GM23338 (cell line): ENCODE results near the gene QRFPR. TPM values are rescaled to one million over a fixed set of nuclear protein-coding genes. Genes with fewer than 3 reads are reported as not detected.

ENCODE experiments used
- ATAC-seq: fragments of 200-7000 bp; cut with Tn5 transposase; 3 replicates; pipeline ENCODE4 v1.9.1; 2020
- DNase-seq: peaks from one replicate; pipeline ENCODE4 v3.0.0-alpha.2; 2015; ENCODE audit warnings: low spot score
- H2AFZ ChIP-seq: fragments of 200-600 bp; sonication (generic); 2 replicates; pipeline ENCODE4 v1.8.0; 2016; ENCODE audit warnings: antibody characterized with exemption, mild to moderate bottlenecking, moderate library complexity
- H3F3A ChIP-seq: fragments of 200-600 bp; sonication (generic); replicated peaks from 2 replicates; pipeline ENCODE4 v1.8.0; 2017; ENCODE audit warnings: antibody characterized with exemption, mixed run types, low read depth
- H3K27ac ChIP-seq: fragments of 200-600 bp; sonication (generic); 2 replicates; pipeline ENCODE4 v1.6.1; 2016; ENCODE audit warnings: low read depth
- H3K27me3 ChIP-seq: fragments of 200-600 bp; sonication (generic); 2 replicates; pipeline ENCODE4 v1.8.0; 2016; ENCODE audit warnings: mild to moderate bottlenecking, mixed run types, moderate library complexity; ENCODE audit not compliant: insufficient read depth
- H3K36me3 ChIP-seq: fragments of 200-600 bp; sonication (generic); 2 replicates; pipeline ENCODE4 v1.8.0; 2016; ENCODE audit warnings: mild to moderate bottlenecking; ENCODE audit not compliant: insufficient read depth
- H3K4me1 ChIP-seq: fragments of 200-600 bp; sonication (generic); 2 replicates; pipeline ENCODE4 v1.8.0; 2016; ENCODE audit warnings: mild to moderate bottlenecking, moderate library complexity; ENCODE audit not compliant: insufficient read depth
- H3K4me2 ChIP-seq: fragments of 200-600 bp; sonication (generic); 2 replicates; pipeline ENCODE4 v1.7.1; 2017; ENCODE audit warnings: mixed run types
- H3K4me3 ChIP-seq: fragments of 200-600 bp; sonication (generic); 2 replicates; pipeline ENCODE4 v1.6.1; 2016; ENCODE audit warnings: mixed run types
- H3K79me2 ChIP-seq: fragments of 200-600 bp; sonication (generic); replicated peaks from 2 replicates; pipeline ENCODE4 v1.8.0; 2017; ENCODE audit warnings: mild to moderate bottlenecking; ENCODE audit not compliant: insufficient read depth
- H3K9me2 ChIP-seq: fragments of 200-600 bp; sonication (generic); 2 replicates; pipeline ENCODE4 v1.8.0; 2017; ENCODE audit not compliant: insufficient read depth
- H4K20me1 ChIP-seq: fragments of 200-600 bp; sonication (generic); replicated peaks from 2 replicates; pipeline ENCODE4 v1.8.0; 2017; ENCODE audit warnings: mild to moderate bottlenecking; ENCODE audit not compliant: insufficient read depth
- H3K27ac Mint-ChIP-seq: 2 replicates; pipeline ENCODE4 v1.8.0; 2020; ENCODE audit warnings: inconsistent platforms, mild to moderate bottlenecking, moderate library complexity, mixed read lengths
- H3K27me3 Mint-ChIP-seq: 3 replicates; pipeline ENCODE4 v1.8.0; 2022; ENCODE audit warnings: low read depth, mild to moderate bottlenecking, moderate library complexity, mixed read lengths, inconsistent platforms; ENCODE audit not compliant: insufficient read depth, poor library complexity
- H3K36me3 Mint-ChIP-seq: 3 replicates; pipeline ENCODE4 v1.8.0; 2021; ENCODE audit warnings: low read depth, mild to moderate bottlenecking, inconsistent platforms, moderate library complexity, mixed read lengths
- H3K4me1 Mint-ChIP-seq: 3 replicates; pipeline ENCODE4 v1.8.0; 2020; ENCODE audit warnings: mild to moderate bottlenecking, inconsistent platforms, mixed read lengths
- H3K4me3 Mint-ChIP-seq: 3 replicates; pipeline ENCODE4 v1.8.0; 2021; ENCODE audit warnings: moderate library complexity, mild to moderate bottlenecking, inconsistent platforms, mixed read lengths
- H3K9me3 Mint-ChIP-seq: 3 replicates; pipeline ENCODE4 v1.8.0; 2020; ENCODE audit warnings: moderate library complexity, mild to moderate bottlenecking, inconsistent platforms, mixed read lengths
- CREB1 ChIP-seq: fragments of 250-450 bp; sonication (Bioruptor Pico); IDR thresholded peaks from 2 replicates; pipeline ENCODE4 v1.5.0; 2020; ENCODE audit warnings: low read depth, mild to moderate bottlenecking, moderate library complexity
- ETS1 ChIP-seq: IDR thresholded peaks from 2 replicates; pipeline ENCODE4 v1.6.1; 2016; ENCODE audit warnings: antibody characterized with exemption
- EZH2 ChIP-seq: fragments of 200-600 bp; sonication (generic); IDR thresholded peaks from one replicate; pipeline ENCODE4 v1.8.0; 2017; ENCODE audit warnings: antibody characterized with exemption, mild to moderate bottlenecking, low read depth; ENCODE audit not compliant: unreplicated experiment
- EZH2phosphoT487 ChIP-seq: fragments of 200-600 bp; sonication (generic); IDR thresholded peaks from one replicate; pipeline ENCODE4 v1.8.1; 2018; ENCODE audit warnings: antibody characterized with exemption; ENCODE audit not compliant: unreplicated experiment
- JUNB ChIP-seq: IDR thresholded peaks from one replicate; pipeline ENCODE4 v1.6.1; 2016; ENCODE audit warnings: antibody characterized with exemption; ENCODE audit not compliant: unreplicated experiment
- NANOG ChIP-seq: IDR thresholded peaks from 2 replicates; pipeline ENCODE4 v1.6.1; 2016; ENCODE audit warnings: antibody characterized with exemption, borderline replicate concordance
- POLR2AphosphoS5 ChIP-seq: IDR thresholded peaks from 2 replicates; pipeline ENCODE4 v1.6.1; 2016; ENCODE audit warnings: antibody characterized with exemption, low read depth
- STAT1 ChIP-seq: IDR thresholded peaks from one replicate; pipeline ENCODE4 v1.6.1; 2016; ENCODE audit warnings: antibody characterized with exemption; ENCODE audit not compliant: unreplicated experiment
- ZNF114 ChIP-seq: fragments of 250-450 bp; sonication (Bioruptor Pico); IDR thresholded peaks from 2 replicates; pipeline ENCODE4 v1.5.0; 2020; ENCODE audit warnings: mild to moderate bottlenecking, moderate library complexity
- ZNF331 ChIP-seq: fragments of 250-450 bp; sonication (Bioruptor Pico); IDR thresholded peaks from 2 replicates; pipeline ENCODE4 v1.5.0; 2020; ENCODE audit warnings: low read depth, mild to moderate bottlenecking, moderate library complexity
- polyA plus RNA-seq: library from polyadenylated mRNA; unstranded; fragments of >200 nt; fragmentation: Nextera tagmentation; extraction: Ambion mirVana; gene quantifications from 2 replicates; pipeline ENCODE4 v1.2.1, GENCODE V29; 2016
- total RNA-seq: library from RNA; depleted of rRNA; stranded (reverse); fragments of >200 nt; shearing (Covaris generic); gene quantifications from 2 replicates; pipeline ENCODE4 v1.2.3, GENCODE V29; 2014
- TF ChIP-seq, protein P1 (sequence below): IDR thresholded peaks from one replicate; pipeline ENCODE4 v1.6.1; 2018; ENCODE audit warnings: antibody characterized with exemption; ENCODE audit not compliant: unreplicated experiment
- TF ChIP-seq, protein P2 (sequence below), 2 experiments: fragments of 200-600 bp in 1 of 2; sonication (generic) in 1 of 2; conservative IDR thresholded peaks; 2 replicates each; pipeline versions ENCODE4 v1.5.1 to v1.6.1; 2016 to 2017; ENCODE audit warnings: antibody characterized with exemption in 2 of 2, low read depth in 2 of 2, mild to moderate bottlenecking in 2 of 2, moderate library complexity in 1 of 2
- TF ChIP-seq, protein P3 (sequence below): fragments of 250-450 bp; sonication (Bioruptor Pico); IDR thresholded peaks from 2 replicates; pipeline ENCODE4 v1.5.0; 2020; ENCODE audit warnings: mild to moderate bottlenecking, moderate library complexity

The QRFPR gene
- total and polyA plus RNA-seq, 2 experiments from 2014 or later: 0.27 to 1.3 TPM

- Histone ChIP-seq H3K4me3 (no peak overlapping the region), H2AFZ (no peak overlapping the region), H3K36me3 (no peaks in the 10 kb centered on the region), H3K4me2 (no peak overlapping the region), H3K4me1 (no peaks in the 10 kb centered on the region), H3F3A (no peaks in the 10 kb centered on the region), H3K27me3 (peaks cover 30% of the 10 kb centered on the region), H3K9me2 (no peaks in the 10 kb centered on the region), H3K27ac (no peak overlapping the region), H3K79me2 (no peaks in the 10 kb centered on the region), H4K20me1 (no peaks in the 10 kb centered on the region)
- TF ChIP-seq, protein P1, sequence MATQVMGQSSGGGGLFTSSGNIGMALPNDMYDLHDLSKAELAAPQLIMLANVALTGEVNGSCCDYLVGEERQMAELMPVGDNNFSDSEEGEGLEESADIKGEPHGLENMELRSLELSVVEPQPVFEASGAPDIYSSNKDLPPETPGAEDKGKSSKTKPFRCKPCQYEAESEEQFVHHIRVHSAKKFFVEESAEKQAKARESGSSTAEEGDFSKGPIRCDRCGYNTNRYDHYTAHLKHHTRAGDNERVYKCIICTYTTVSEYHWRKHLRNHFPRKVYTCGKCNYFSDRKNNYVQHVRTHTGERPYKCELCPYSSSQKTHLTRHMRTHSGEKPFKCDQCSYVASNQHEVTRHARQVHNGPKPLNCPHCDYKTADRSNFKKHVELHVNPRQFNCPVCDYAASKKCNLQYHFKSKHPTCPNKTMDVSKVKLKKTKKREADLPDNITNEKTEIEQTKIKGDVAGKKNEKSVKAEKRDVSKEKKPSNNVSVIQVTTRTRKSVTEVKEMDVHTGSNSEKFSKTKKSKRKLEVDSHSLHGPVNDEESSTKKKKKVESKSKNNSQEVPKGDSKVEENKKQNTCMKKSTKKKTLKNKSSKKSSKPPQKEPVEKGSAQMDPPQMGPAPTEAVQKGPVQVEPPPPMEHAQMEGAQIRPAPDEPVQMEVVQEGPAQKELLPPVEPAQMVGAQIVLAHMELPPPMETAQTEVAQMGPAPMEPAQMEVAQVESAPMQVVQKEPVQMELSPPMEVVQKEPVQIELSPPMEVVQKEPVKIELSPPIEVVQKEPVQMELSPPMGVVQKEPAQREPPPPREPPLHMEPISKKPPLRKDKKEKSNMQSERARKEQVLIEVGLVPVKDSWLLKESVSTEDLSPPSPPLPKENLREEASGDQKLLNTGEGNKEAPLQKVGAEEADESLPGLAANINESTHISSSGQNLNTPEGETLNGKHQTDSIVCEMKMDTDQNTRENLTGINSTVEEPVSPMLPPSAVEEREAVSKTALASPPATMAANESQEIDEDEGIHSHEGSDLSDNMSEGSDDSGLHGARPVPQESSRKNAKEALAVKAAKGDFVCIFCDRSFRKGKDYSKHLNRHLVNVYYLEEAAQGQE: no peak
- TF ChIP-seq POLR2AphosphoS5 (no peak), NANOG (no peak), EZH2 (no peak), CREB1 (CRISPR knock-in tag) (no peak), STAT1 (no peak), ZNF114 (CRISPR knock-in tag) (no peak), ZNF331 (CRISPR knock-in tag) (no peak), ETS1 (no peak), EZH2phosphoT487 (no peak), JUNB (no peak)
- TF ChIP-seq, protein P2, sequence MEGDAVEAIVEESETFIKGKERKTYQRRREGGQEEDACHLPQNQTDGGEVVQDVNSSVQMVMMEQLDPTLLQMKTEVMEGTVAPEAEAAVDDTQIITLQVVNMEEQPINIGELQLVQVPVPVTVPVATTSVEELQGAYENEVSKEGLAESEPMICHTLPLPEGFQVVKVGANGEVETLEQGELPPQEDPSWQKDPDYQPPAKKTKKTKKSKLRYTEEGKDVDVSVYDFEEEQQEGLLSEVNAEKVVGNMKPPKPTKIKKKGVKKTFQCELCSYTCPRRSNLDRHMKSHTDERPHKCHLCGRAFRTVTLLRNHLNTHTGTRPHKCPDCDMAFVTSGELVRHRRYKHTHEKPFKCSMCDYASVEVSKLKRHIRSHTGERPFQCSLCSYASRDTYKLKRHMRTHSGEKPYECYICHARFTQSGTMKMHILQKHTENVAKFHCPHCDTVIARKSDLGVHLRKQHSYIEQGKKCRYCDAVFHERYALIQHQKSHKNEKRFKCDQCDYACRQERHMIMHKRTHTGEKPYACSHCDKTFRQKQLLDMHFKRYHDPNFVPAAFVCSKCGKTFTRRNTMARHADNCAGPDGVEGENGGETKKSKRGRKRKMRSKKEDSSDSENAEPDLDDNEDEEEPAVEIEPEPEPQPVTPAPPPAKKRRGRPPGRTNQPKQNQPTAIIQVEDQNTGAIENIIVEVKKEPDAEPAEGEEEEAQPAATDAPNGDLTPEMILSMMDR (conservative IDR thresholded peaks at IDR 0.05; ENCODE audit: low read depth in 2 of 2): no peak
- TF ChIP-seq, protein P3, sequence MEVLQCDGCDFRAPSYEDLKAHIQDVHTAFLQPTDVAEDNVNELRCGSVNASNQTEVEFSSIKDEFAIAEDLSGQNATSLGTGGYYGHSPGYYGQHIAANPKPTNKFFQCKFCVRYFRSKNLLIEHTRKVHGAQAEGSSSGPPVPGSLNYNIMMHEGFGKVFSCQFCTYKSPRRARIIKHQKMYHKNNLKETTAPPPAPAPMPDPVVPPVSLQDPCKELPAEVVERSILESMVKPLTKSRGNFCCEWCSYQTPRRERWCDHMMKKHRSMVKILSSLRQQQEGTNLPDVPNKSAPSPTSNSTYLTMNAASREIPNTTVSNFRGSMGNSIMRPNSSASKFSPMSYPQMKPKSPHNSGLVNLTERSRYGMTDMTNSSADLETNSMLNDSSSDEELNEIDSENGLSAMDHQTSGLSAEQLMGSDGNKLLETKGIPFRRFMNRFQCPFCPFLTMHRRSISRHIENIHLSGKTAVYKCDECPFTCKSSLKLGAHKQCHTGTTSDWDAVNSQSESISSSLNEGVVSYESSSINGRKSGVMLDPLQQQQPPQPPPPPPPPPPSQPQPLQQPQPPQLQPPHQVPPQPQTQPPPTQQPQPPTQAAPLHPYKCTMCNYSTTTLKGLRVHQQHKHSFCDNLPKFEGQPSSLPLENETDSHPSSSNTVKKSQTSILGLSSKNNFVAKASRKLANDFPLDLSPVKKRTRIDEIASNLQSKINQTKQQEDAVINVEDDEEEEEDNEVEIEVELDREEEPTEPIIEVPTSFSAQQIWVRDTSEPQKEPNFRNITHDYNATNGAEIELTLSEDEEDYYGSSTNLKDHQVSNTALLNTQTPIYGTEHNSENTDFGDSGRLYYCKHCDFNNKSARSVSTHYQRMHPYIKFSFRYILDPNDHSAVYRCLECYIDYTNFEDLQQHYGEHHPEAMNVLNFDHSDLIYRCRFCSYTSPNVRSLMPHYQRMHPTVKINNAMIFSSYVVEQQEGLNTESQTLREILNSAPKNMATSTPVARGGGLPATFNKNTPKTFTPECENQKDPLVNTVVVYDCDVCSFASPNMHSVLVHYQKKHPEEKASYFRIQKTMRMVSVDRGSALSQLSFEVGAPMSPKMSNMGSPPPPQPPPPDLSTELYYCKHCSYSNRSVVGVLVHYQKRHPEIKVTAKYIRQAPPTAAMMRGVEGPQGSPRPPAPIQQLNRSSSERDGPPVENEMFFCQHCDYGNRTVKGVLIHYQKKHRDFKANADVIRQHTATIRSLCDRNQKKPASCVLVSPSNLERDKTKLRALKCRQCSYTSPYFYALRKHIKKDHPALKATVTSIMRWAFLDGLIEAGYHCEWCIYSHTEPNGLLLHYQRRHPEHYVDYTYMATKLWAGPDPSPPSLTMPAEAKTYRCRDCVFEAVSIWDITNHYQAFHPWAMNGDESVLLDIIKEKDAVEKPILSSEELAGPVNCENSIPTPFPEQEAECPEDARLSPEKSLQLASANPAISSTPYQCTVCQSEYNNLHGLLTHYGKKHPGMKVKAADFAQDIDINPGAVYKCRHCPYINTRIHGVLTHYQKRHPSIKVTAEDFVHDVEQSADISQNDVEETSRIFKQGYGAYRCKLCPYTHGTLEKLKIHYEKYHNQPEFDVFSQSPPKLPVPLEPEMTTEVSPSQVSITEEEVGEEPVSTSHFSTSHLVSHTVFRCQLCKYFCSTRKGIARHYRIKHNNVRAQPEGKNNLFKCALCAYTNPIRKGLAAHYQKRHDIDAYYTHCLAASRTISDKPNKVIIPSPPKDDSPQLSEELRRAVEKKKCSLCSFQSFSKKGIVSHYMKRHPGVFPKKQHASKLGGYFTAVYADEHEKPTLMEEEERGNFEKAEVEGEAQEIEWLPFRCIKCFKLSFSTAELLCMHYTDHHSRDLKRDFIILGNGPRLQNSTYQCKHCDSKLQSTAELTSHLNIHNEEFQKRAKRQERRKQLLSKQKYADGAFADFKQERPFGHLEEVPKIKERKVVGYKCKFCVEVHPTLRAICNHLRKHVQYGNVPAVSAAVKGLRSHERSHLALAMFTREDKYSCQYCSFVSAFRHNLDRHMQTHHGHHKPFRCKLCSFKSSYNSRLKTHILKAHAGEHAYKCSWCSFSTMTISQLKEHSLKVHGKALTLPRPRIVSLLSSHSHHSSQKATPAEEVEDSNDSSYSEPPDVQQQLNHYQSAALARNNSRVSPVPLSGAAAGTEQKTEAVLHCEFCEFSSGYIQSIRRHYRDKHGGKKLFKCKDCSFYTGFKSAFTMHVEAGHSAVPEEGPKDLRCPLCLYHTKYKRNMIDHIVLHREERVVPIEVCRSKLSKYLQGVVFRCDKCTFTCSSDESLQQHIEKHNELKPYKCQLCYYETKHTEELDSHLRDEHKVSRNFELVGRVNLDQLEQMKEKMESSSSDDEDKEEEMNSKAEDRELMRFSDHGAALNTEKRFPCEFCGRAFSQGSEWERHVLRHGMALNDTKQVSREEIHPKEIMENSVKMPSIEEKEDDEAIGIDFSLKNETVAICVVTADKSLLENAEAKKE (CRISPR knock-in tag): no peak
- Mint-ChIP-seq H3K9me3 (no peaks in the 10 kb centered on the region; the same call in 2 of the 3 replicates), H3K4me3 (no peak overlapping the region), H3K4me1 (peaks cover 12% of the 10 kb centered on the region), H3K27me3 (peaks cover 23% of the 10 kb centered on the region), H3K27ac (no peak overlapping the region), H3K36me3 (no peaks in the 10 kb centered on the region; the same call in 2 of the 3 replicates)
- no peak for DNase-seq
- ATAC-seq: no peak
These were observed 4.7 kb downstream of the QRFPR start for GRCh38 chr4:121376097-121376496.
